Hematopoietic multipotent progenitor cell treated with erythropoietin and hydrocortisone succinate and interleukin-3 and kit ligand, for 15 days (in vitro differentiated cells): ENCODE data around the gene CDH4.

ENCODE experiments used
- DNase-seq: peaks from one replicate; pipeline ENCODE4 v3.0.0-alpha.2; 2015; ENCODE audit warnings: low spot score

The CDH4 gene

GRCh38 chr20:61516346-61517208, 264.5 kb downstream of the CDH4 start:
- DNase-seq: no peak

GRCh38 chr20:61517419-61517818, 265.4 kb downstream of the CDH4 start:
- DNase-seq: no peak

- DNase-seq: no peak
Observed at GRCh38 chr20:61518424-61518951, 266.4 kb downstream of the CDH4 start.

GRCh38 chr20:61519488-61519887, 267.4 kb downstream of the CDH4 start:
- DNase-seq: no peak

GRCh38 chr20:61520076-61520892, 268.2 kb downstream of the CDH4 start:
- no peak for DNase-seq

- no peak for DNase-seq
Observed at GRCh38 chr20:61520893-61521460, 268.9 kb downstream of the CDH4 start.

- no peak for DNase-seq
Observed at GRCh38 chr20:61521687-61522420, 269.8 kb downstream of the CDH4 start.

- DNase-seq: no peak
Observed at GRCh38 chr20:61522498-61523090, 270.5 kb downstream of the CDH4 start.

GRCh38 chr20:61523145-61523544, 271.1 kb downstream of the CDH4 start:
- no peak for DNase-seq

GRCh38 chr20:61524951-61525666, 273.0 kb downstream of the CDH4 start:
- no peak for DNase-seq

GRCh38 chr20:61525781-61526431, 273.8 kb downstream of the CDH4 start:
- DNase-seq: no peak

GRCh38 chr20:61526907-61527306, 274.8 kb downstream of the CDH4 start:
- DNase-seq: no peak

GRCh38 chr20:61527626-61528025, 275.6 kb downstream of the CDH4 start:
- no peak for DNase-seq

GRCh38 chr20:61528591-61528990, 276.5 kb downstream of the CDH4 start:
- DNase-seq: no peak

- no peak for DNase-seq
Observed at GRCh38 chr20:61529354-61529753, 277.3 kb downstream of the CDH4 start.

- no peak for DNase-seq
Observed at GRCh38 chr20:61531553-61532345, 279.7 kb downstream of the CDH4 start.

- no peak for DNase-seq
Observed at GRCh38 chr20:61532736-61533135, 280.7 kb downstream of the CDH4 start.

- DNase-seq: no peak
Observed at GRCh38 chr20:61533231-61533631, 281.2 kb downstream of the CDH4 start.

GRCh38 chr20:61534346-61534745, 282.3 kb downstream of the CDH4 start:
- DNase-seq: no peak
